Panc1 (cell line): Measurements from ENCODE around the gene FZD4. TPM values are rescaled to one million over a fixed set of nuclear protein-coding genes. Genes with fewer than 3 reads are reported as not detected.

Experiments used
- ATAC-seq: fragments of 200-7000 bp; cut with Tn5 transposase; 2 replicates; pipeline ENCODE4 v1.9.1; 2020; ENCODE audit warnings: mild to moderate bottlenecking, moderate library complexity
- BruUV-seq: library from RNA; stranded (reverse); fragments of 400-500 nt; replicated peaks from 2 replicates; lab custom pipeline; 2021; lab: Mats Ljungman, UMichigan
- CTCF ChIA-PET: fragments of 300-600 bp; sonication (Branson Sonifier 250); formaldehyde crosslinking; loops from one replicate; lab custom pipeline; 2022; ENCODE audit warnings: antibody characterized with exemption; lab: Charles Lee
- POLR2A ChIA-PET: fragments of 300-600 bp; sonication (Branson Sonifier 250); formaldehyde crosslinking; loops from one replicate; lab custom pipeline; 2022; ENCODE audit warnings: antibody characterized with exemption; lab: Charles Lee
- DNase-seq: peaks from one replicate; pipeline ENCODE4 v3.0.0-alpha.2; 2010; ENCODE audit warnings: low read depth, low spot score
- H3K27ac ChIP-seq: 2 replicates; pipeline ENCODE4 v1.5.1; 2011; ENCODE audit warnings: mild to moderate bottlenecking, low read length, inconsistent platforms
- H3K27me3 ChIP-seq: fragments of 200-500 bp; sonication (Bioruptor generic); 2 replicates; pipeline ENCODE4 v1.6.0; 2014; ENCODE audit warnings: low read length, inconsistent platforms; ENCODE audit not compliant: control insufficient read depth, insufficient read depth
- H3K36me3 ChIP-seq: fragments of 200-500 bp; sonication (Bioruptor generic); 2 replicates; pipeline ENCODE4 v1.5.1; 2014; ENCODE audit warnings: inconsistent platforms, mild to moderate bottlenecking, low read length, moderate library complexity; ENCODE audit not compliant: control insufficient read depth, insufficient read depth
- H3K4me1 ChIP-seq: 2 replicates; pipeline ENCODE4 v1.5.1; 2011; ENCODE audit warnings: inconsistent platforms, mild to moderate bottlenecking, low read length, moderate library complexity; ENCODE audit not compliant: control insufficient read depth, insufficient read depth
- H3K4me3 ChIP-seq, 2 experiments: 2 replicates each; pipeline ENCODE4 v1.5.1; 2011 to 2012; ENCODE audit warnings: low read depth in 2 of 2, low read length in 2 of 2, mild to moderate bottlenecking in 2 of 2, inconsistent platforms in 1 of 2, moderate library complexity in 1 of 2
- H3K9me3 ChIP-seq: fragments of 200-500 bp; sonication (Bioruptor generic); 2 replicates; pipeline ENCODE4 v1.5.1; 2014; ENCODE audit warnings: low read depth, mild to moderate bottlenecking, inconsistent platforms, low read length, moderate library complexity; ENCODE audit not compliant: control insufficient read depth, insufficient read depth
- POLR2AphosphoS5 ChIP-seq: IDR thresholded peaks from 2 replicates; pipeline ENCODE4 v1.6.1; 2012; ENCODE audit warnings: mild to moderate bottlenecking, low read depth, low read length, moderate library complexity
- SIN3A ChIP-seq: IDR thresholded peaks from 2 replicates; pipeline ENCODE4 v1.6.1; 2012; ENCODE audit warnings: low read depth, mild to moderate bottlenecking, low read length, moderate library complexity, borderline replicate concordance; ENCODE audit not compliant: insufficient read depth
- TCF7L2 ChIP-seq: IDR thresholded peaks from 2 replicates; pipeline ENCODE4 v1.6.1; 2011; ENCODE audit warnings: mild to moderate bottlenecking, low read depth, low read length, inconsistent platforms
- in situ Hi-C: cut with HindIII; loops from 2 replicates; pipeline ENCODE4 v1.10.0; 2016; ENCODE audit warnings: low sequenced_read_pairs, low pct_unique_long_range_greater_than_20kb
- intact Hi-C: fragments of 100-400 bp; cut with micrococcal nuclease; formaldehyde crosslinking; loops from one replicate; pipeline ENCODE4 v1.10.0; 2022; ENCODE audit not compliant: unreplicated experiment
- total RNA-seq: library from RNA; stranded (reverse); gene quantifications from one replicate; pipeline ENCODE4 v1.2.1, GENCODE V29; 2021; ENCODE audit not compliant: unreplicated experiment
- TF ChIP-seq, protein P1 (sequence below), 2 experiments: IDR thresholded peaks; 2 replicates each; pipeline ENCODE4 v1.6.1; 2011 to 2012; ENCODE audit warnings: low read depth in 2 of 2, control low read depth in 1 of 2, low read length in 1 of 2, mild to moderate bottlenecking in 1 of 2, moderate library complexity in 1 of 2; ENCODE audit not compliant: insufficient read depth in 1 of 2
- TF ChIP-seq, protein P2 (sequence below): fragments of 450-650 bp; IDR thresholded peaks from 2 replicates; pipeline ENCODE4 v1.5.1; 2017; ENCODE audit warnings: mild to moderate bottlenecking

FZD4 gene
- total RNA-seq, 1 experiment from 2014 or later = 11.1 TPM

DNA sequence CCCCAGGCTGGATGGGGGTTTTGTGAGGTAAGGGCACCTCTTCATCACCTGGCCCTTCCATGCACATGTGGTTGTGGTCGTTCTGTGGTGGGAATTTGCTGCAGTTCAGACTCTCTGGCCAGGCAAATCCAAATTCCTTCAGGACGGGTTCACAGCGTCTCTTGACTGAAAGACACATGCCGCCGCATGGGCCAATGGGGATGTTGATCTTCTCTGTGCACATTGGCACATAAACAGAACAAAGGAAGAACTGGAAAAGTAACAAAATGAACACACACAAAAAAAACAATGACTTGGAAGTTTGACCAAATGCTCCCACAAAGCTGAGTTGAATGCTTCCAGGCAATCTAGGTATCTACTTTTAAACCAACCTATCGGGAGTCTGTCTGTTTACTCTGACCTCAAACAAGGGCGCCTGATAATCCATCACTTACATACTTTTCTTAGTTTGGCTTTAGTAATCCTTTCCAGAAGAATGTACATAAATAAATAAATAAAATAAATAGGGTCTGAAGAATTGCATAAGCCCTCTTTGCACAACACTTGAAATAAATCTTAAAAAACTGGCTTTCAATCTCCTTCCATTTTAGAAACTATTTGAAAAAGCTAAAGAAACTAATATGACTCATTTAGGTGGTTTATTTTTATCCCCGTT is 2.8 kb downstream of the FZD4 start:
- Histone ChIP-seq H3K36me3 (no peaks in the 10 kb centered on the region; the same call in 1 of the 2 replicates), H3K9me3 (no peaks in the 10 kb centered on the region), H3K4me1 (peaks cover 12% of the 10 kb centered on the region; the same call in 1 of the 2 replicates), H3K27ac (no peak overlapping the region), H3K27me3 (no peaks in the 10 kb centered on the region; the same call in 1 of the 2 replicates), H3K4me3 (no peak overlapping the region)
- no TSS peak for BruUV-seq
- ATAC-seq (no peak), DNase-seq (no peak)
- in situ Hi-C loops (no loop called here), intact Hi-C loops (no loop called here)
- ChIA-PET CTCF (no interaction called here), POLR2A (no interaction called here)
- TF ChIP-seq, protein P1, sequence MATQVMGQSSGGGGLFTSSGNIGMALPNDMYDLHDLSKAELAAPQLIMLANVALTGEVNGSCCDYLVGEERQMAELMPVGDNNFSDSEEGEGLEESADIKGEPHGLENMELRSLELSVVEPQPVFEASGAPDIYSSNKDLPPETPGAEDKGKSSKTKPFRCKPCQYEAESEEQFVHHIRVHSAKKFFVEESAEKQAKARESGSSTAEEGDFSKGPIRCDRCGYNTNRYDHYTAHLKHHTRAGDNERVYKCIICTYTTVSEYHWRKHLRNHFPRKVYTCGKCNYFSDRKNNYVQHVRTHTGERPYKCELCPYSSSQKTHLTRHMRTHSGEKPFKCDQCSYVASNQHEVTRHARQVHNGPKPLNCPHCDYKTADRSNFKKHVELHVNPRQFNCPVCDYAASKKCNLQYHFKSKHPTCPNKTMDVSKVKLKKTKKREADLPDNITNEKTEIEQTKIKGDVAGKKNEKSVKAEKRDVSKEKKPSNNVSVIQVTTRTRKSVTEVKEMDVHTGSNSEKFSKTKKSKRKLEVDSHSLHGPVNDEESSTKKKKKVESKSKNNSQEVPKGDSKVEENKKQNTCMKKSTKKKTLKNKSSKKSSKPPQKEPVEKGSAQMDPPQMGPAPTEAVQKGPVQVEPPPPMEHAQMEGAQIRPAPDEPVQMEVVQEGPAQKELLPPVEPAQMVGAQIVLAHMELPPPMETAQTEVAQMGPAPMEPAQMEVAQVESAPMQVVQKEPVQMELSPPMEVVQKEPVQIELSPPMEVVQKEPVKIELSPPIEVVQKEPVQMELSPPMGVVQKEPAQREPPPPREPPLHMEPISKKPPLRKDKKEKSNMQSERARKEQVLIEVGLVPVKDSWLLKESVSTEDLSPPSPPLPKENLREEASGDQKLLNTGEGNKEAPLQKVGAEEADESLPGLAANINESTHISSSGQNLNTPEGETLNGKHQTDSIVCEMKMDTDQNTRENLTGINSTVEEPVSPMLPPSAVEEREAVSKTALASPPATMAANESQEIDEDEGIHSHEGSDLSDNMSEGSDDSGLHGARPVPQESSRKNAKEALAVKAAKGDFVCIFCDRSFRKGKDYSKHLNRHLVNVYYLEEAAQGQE (IDR thresholded peaks at IDR 0.05; ENCODE audit: insufficient read depth in 1 of 2, low read depth in 2 of 2, low read length in 1 of 2) = no peak

DNA sequence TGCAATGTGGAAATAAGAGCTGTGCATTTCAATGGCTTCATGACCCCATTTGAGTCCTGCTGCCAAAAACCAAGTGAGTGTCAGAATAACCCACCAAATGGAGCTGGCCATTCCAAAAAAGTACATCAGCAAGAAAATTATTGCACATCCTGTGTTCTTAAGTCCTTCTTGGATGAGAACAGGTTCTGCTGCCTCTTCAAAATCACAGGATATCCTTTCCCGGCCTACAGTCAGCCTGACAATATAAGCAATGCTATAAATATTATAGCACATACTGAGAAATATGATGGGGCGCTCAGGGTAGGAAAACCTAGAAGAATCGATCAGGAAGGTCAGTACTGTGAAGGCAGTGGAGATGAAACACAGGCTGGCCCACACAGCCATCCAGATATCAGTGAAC is 3.5 kb downstream of the FZD4 start:
- no TSS peak for BruUV-seq
- ATAC-seq (no peak), DNase-seq (no peak)
- intact Hi-C loops = no loop called here
- peaks cover 9% of the 10 kb centered on the region; the same call in 1 of the 2 replicates for H3K4me1 ChIP-seq
- H3K4me3 ChIP-seq = no peak overlapping the region
- no peaks in the 10 kb centered on the region; the same call in 1 of the 2 replicates for H3K36me3 ChIP-seq
- H3K9me3 ChIP-seq = no peaks in the 10 kb centered on the region
- no peak overlapping the region for H3K27ac ChIP-seq
- in situ Hi-C loops = no loop called here
- no peaks in the 10 kb centered on the region; the same call in 1 of the 2 replicates for H3K27me3 ChIP-seq
- POLR2A ChIA-PET = no interaction called here
- CTCF ChIA-PET = no interaction called here
- TF ChIP-seq, protein P1 (IDR thresholded peaks at IDR 0.05; ENCODE audit: insufficient read depth in 1 of 2, low read depth in 2 of 2, low read length in 1 of 2) = no peak
- TF ChIP-seq TCF7L2 (no peak), SIN3A (no peak), POLR2AphosphoS5 (no peak)
- TF ChIP-seq, protein P2, sequence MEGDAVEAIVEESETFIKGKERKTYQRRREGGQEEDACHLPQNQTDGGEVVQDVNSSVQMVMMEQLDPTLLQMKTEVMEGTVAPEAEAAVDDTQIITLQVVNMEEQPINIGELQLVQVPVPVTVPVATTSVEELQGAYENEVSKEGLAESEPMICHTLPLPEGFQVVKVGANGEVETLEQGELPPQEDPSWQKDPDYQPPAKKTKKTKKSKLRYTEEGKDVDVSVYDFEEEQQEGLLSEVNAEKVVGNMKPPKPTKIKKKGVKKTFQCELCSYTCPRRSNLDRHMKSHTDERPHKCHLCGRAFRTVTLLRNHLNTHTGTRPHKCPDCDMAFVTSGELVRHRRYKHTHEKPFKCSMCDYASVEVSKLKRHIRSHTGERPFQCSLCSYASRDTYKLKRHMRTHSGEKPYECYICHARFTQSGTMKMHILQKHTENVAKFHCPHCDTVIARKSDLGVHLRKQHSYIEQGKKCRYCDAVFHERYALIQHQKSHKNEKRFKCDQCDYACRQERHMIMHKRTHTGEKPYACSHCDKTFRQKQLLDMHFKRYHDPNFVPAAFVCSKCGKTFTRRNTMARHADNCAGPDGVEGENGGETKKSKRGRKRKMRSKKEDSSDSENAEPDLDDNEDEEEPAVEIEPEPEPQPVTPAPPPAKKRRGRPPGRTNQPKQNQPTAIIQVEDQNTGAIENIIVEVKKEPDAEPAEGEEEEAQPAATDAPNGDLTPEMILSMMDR = no peak
